GM19372 (cell line): Measurements from ENCODE around the gene MYL7.

Source experiments
- ATAC-seq: cut with Tn5 transposase; IDR thresholded peaks from one replicate; pipeline ENCODE4 v1.9.1; 2021; ENCODE audit warnings: mild to moderate bottlenecking, low read depth, moderate library complexity; ENCODE audit not compliant: unreplicated experiment

The MYL7 gene

DNA sequence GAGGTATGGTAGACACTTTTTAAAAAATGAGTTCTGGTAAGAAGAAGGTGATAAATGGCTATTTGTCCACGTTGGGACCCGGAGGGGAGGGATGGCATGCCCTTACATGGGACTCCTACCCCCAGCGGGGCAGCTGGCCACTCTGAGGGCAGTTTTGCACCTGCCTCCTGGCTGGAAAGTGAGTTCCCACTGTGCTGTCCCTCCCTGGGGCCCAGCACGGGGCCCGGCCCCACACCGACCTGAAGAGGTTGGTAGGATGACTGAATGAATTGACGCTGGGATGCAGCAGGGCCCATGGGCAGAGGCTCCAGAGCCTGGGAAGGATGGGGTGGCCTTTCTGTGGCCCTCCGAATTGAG, 37.6 kb downstream of the MYL7 start:
- no peak for ATAC-seq

DNA sequence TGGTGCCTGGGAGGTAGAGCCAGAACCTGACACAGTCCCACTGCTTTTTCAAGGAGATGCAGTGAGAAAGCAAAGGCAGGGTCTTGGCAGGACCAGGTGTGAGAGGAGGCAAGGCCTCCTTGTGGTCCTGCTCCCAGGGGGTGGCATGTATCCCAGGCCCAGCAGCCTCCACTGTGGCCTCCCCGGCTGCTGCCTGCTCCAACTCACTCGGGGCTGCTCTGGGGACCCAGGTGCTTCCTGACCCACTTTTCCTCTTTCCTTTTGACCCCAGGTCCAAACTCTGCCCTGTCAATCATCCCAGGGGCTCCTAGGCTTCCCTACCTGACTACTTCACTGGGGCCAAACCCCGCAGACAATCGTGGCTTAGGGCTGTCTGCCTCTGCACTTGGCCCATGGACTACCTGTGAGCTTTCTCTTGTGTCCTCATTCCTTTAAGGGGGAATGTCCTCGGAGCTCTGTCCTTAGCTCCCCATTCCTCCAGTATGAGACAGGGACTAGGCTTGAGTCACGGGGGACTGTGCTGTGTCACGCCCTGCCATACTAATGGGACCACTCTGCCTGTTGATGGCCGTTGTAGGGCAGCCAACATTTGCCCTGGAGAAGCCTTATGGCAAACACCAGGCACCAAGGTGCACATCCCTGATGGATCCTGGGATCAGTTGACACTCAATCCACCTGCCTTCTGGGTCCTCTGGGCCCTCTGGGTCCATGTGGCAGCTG, 38.1 kb downstream of the MYL7 start:
- ATAC-seq, result no peak

GRCh38 chr7:44101966-44102845, 38.9 kb downstream of the MYL7 start:
- no peak for ATAC-seq

GRCh38 chr7:44101303-44101965, 39.7 kb downstream of the MYL7 start:
- ATAC-seq, result no peak

DNA sequence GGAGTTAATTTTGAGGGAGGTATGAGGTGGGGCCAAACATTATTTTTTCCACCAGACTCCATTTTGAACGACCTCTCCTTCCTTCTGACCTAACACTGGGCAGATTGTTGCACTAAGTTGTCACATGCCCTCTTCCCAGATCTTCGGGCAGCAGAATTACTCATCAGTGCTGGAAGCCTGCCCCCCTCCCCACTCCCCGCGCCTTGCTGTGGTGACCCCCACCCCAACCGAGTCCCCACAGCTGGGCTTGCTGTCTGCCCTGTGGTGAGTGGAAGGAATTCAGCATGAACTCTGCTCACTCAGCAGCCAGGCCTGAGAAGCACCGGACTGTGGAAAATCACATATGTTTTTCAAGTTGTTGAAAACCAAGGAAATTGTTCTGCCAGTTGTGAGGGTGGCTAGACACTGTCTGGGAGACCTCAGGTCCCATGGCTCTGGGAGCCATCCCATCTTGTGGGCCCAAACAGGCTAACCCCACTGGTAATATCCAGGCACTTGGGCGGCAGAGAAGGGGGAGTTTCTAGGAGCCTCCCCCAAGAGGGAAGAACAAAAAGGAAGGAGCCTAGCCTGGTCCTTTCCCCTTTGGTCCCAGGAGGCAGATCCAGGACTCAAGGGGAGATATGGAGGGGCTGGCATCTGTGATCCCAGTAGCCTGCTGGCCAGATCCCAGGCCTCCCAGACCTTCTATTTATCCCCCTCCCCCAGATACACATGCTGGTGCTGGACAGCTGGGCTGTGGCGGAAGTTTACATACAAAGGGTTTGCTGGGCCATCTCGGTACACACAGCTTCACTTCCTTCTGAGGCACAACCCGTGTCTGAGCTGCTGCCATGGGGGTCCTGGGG, 40.5 kb downstream of the MYL7 start:
- ATAC-seq, result no peak

- no peak for ATAC-seq
These were observed 41.5 kb downstream of the MYL7 start for GRCh38 chr7:44099669-44100068.

DNA sequence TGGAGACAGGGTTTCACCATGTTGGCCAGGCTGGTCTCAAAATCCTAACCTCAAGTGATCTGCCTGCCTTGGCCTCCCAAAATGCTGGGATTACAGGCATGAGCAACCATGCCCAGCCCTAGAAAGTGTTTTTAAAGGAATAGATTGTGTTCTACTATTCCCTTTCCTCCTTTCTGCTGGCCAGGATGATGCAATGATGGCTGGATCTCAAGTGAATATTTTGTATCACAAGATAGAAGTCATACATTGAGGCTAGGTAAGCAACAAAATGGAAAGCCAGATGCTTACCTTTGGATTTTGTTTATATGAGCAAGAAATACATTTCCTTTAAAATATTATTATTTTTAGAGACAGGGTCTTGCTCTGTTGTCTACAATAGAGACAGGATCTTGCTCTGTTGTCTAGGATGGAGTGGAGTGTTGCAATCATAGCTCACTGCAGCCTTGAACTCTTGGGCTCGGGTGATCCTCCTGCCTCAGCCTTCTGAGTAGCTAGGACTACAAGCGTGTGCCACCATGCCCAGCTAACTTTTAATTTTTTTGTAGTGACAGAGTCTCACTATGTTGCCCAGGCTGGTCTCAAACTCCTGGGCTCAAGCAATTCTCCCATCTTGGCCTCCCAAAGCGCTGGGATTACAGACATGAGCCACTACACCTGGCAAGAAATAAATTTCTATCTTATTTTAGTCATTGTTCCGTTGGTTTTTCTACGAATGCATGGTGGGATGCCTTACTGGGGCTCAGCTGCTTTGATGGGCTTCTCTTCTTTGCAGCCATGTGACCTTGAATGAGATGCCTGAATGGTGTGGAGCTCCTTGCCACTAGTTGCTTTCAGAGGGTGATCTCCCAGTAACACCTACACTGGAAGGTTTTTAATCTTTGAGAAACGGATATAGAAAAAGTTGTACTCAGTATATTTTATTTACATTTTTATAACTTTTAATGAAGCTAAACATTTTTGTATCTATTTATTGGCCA, 42.8 kb downstream of the MYL7 start:
- no peak for ATAC-seq

GRCh38 chr7:44097064-44097932, 43.8 kb downstream of the MYL7 start:
- no peak for ATAC-seq

DNA sequence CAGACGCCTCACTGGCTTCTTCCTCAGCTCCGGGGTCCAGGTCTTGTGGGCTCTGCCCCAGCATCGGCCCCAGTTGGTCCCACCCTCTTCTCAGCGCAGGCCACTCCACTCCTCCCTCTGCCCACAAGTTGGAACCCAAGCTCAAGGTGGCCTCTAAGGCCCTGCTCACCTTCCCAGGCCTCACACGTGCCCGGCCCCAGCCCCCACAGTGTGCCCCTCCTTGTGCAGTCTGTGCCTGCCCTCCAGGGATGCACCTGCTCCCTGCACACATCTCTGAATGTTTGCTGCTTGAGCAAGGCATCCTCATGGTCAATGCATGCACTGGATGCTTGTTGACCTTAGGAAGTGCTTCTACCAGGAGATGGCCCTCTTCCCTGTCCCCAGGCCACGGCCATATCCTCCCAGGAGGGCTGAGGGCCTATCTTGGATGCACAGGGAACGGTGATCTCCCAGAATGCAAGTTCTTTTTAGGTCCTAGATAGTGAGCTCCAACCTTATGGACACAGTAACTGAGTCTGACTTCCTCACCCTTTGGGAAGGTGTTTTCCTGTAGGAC, 44.7 kb downstream of the MYL7 start:
- no peak for ATAC-seq

DNA sequence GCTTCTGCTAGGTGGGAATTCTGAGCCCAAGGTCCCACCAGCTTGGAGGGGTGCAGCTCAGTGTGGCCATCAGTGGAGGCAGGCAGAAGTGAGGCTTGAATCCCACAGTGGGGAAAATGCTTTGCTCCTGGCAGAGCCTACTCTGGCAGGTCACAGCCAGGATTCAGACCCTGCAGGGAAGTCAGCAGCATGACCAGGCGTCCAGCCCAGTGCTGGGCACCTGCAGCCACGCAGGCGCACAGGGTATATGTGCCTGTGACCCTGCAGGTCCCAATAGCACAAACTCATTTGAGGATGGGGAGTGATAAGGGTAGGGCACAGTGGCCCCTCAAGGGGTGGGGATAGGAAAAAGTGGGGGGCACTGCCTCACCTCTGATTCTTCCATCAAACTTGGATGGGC, 45.4 kb downstream of the MYL7 start:
- ATAC-seq, result no peak

DNA sequence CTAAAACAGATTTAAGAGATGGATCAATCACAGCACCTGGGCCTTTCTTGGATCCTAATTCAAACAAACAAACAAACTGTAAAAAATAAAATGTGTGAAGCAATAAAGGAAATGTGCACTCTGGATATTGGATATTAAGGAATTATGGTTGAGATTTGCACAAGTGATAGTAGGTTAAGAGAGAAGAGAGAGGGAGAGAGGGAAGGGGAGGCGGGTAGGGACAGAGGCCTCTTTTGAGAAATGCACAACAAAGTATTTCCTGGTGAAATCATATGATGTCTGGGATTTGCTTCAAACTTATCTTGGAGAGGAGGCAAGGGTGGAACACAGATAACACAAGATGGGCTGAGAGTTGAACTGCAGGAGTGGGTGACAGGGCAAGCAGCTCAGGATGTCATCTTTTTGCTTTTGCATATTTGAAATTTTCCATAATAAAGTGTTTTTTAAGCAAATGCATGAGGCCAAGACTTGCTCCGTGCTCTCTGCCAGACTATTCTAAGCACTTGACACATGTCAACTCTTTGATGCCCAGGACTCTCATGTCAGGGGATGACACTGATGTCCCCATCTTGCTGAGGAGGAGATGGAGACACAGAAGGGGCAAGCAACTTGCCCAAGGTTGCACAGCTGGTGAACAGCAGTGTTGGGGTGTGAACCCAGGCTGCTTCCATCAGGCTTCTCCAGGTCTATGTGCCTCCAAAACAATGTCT, 46.1 kb downstream of the MYL7 start:
- no peak for ATAC-seq

- ATAC-seq, result no peak
These were observed 46.8 kb downstream of the MYL7 start for GRCh38 chr7:44094365-44094764.

DNA sequence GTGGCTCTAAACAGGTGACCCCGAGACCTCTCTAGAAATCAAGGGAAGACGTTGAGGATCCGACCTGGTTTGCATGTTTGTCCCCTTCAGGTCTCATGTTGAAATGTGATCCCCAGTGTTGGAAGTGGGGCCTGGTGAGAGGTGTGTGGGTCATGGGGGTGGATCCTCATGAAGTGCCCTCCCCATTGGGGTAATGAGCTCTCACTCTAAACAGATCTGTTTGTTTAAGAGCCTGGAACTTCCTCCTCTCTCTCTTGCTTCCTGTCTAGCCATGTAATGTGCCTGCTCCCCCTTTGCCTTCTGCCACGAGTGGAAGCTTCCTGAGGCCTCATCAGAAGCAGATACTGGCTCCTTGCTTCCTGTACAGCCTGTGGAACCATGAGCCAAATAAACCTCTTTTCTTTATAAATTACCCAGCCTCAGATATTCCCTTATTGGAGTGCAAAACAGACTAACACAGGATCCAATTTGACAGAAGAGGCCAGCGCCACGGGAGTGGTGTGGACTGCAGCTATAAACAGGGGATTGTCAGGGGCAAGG, 48.0 kb downstream of the MYL7 start:
- ATAC-seq, result no peak
